Stimulated activated naive CD8-positive, alpha-beta T cell treated with anti-CD3 and anti-CD28 coated beads, Interleukin-15, Interleukin-2, amounts not matched to agents 100 ng/mL and 50 ng/mL, for 24 hours (primary cell): ENCODE data around the gene TRMT10A.

Source experiments
- H3K27ac Mint-ChIP-seq: one replicate; pipeline ENCODE4 v1.8.0; 2021; ENCODE audit warnings: mild to moderate bottlenecking, mixed read lengths
- H3K27me3 Mint-ChIP-seq: one replicate; pipeline ENCODE4 v1.8.0; 2021; ENCODE audit warnings: mixed read lengths
- H3K36me3 Mint-ChIP-seq: one replicate; pipeline ENCODE4 v1.8.0; 2021; ENCODE audit warnings: low read depth, mixed read lengths
- H3K4me1 Mint-ChIP-seq: one replicate; pipeline ENCODE4 v1.8.0; 2021; ENCODE audit warnings: low read depth, mixed read lengths
- H3K4me3 Mint-ChIP-seq: one replicate; pipeline ENCODE4 v1.8.0; 2021; ENCODE audit warnings: mild to moderate bottlenecking, mixed read lengths
- H3K9me3 Mint-ChIP-seq: one replicate; pipeline ENCODE4 v1.8.0; 2021; ENCODE audit warnings: mixed read lengths

Gene TRMT10A

DNA sequence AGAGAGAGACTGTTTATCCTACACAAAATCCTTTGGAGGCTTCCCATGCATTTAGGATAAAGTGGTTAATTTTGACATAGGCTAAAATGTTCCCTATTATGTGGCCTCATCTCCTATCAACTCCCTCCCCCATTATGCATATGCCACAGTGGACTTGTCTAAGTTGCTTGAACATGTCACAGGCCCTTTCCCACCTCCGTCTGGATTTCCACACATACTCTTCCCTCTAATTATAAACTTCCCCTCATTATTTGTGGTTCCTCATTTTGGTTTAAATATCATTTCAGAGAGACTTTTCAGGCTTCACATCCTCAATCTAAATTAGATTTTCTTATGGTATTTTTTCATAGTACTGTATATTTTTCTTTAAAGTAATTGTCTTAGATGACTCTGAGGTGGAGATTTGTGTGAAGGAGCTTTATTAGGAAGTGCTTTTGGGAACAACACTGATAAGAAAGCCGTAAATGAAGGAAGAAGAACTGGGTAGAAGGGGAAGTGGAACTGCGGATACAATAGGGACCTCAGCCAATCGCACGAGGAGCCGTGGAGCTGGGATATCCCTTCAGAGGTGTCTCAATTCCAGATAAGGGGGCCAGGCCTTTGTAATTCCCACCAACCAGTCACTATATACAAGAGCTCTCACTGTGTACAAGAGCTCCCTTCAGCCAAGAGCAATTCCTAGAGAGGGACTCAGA is 45.1 kb downstream of the TRMT10A start:
- H3K27ac Mint-ChIP-seq = no peak overlapping the region
- H3K27me3 Mint-ChIP-seq = peaks cover 3% of the 10 kb centered on the region
- no peak overlapping the region for H3K4me3 Mint-ChIP-seq
- no peaks in the 10 kb centered on the region for H3K36me3 Mint-ChIP-seq
- H3K9me3 Mint-ChIP-seq = no peaks in the 10 kb centered on the region
- no peaks in the 10 kb centered on the region for H3K4me1 Mint-ChIP-seq

DNA sequence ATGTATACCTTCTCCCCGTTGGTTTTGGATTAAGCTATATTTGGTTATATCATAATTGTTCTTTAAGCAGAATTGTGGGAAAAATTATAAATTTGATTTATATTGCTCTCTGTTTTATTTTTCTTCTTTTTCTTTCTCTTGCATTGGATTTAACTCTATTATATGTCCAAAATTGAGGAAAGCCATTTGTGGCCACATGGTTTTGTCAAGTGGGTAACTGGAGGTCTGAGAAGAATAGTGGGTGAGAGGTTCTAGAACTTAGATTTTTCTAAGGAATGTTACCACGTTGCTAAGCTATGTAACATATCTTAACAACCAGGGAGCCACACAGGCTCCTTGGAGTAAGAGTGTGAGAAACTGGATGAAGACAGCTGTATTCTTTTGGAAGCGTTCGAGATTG is 53.1 kb downstream of the TRMT10A start, which contains the start of gene C4orf17:
TSS of gene C4orf17 (plus strand) at position 301 of the 400 bp plus-strand sequence. CDS start 2,061 bp downstream, outside the sequence.
- peaks cover 3% of the 10 kb centered on the region for H3K27me3 Mint-ChIP-seq
- H3K4me1 Mint-ChIP-seq = peaks cover 31% of the 10 kb centered on the region
- no peaks in the 10 kb centered on the region for H3K9me3 Mint-ChIP-seq
- no peak within 1 kb of the TSS for H3K4me3 Mint-ChIP-seq
- H3K27ac Mint-ChIP-seq = no peak within 1 kb of the TSS
- no peaks in the 10 kb centered on the region for H3K36me3 Mint-ChIP-seq

GRCh38 chr4:99507762-99508161 is 56.1 kb downstream of the TRMT10A start:
- H3K27ac Mint-ChIP-seq = peak overlapping the region; percentile 3
- H3K9me3 Mint-ChIP-seq = no peaks in the 10 kb centered on the region
- H3K27me3 Mint-ChIP-seq = no peaks in the 10 kb centered on the region
- peaks cover 42% of the 10 kb centered on the region for H3K4me1 Mint-ChIP-seq
- H3K4me3 Mint-ChIP-seq = peak overlapping the region; percentile 3
- no peaks in the 10 kb centered on the region for H3K36me3 Mint-ChIP-seq

DNA sequence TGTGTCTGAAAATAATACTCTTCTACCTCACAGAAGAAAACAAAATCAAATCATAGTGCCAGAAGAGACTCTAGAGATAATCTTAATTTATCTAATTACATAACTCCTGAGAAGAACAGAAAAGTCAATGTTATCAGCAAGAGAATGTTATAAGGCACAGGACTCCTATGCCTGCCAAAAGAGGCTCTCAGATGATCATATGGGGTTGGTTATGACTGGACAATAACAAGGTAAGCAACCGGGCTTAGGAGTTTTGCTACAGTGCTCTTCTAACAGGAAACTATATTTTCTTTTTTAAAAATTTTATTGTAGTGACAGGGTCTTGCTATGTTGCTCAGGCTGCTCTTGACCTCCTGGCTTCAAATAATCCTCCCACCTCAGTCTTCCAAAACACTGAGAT is 56.5 kb downstream of the TRMT10A start:
- H3K4me3 Mint-ChIP-seq = no peak overlapping the region
- no peaks in the 10 kb centered on the region for H3K9me3 Mint-ChIP-seq
- H3K36me3 Mint-ChIP-seq = no peaks in the 10 kb centered on the region
- H3K27ac Mint-ChIP-seq = peak overlapping the region; percentile 51
- no peaks in the 10 kb centered on the region for H3K27me3 Mint-ChIP-seq
- H3K4me1 Mint-ChIP-seq = peaks cover 42% of the 10 kb centered on the region

DNA sequence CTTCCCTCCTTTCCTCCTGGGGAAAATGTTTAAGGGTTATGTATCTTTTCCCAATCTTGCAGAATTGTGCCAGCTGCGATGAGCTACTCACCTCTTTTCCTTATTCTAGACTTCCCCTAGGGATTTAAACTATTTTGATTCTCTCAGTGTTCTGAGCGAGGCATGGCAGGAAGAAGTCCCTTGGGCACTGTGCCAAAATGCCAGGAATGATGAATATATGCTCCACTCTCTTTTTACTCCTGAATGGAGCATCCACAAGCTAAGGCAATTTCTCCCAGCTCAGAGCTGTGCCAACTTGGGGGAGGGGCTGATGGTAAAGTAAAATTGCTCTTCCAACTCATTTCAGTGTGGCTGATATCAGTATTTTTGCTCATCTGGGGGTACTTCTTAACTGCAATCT is 57.1 kb downstream of the TRMT10A start:
- H3K4me3 Mint-ChIP-seq = no peak overlapping the region
- H3K4me1 Mint-ChIP-seq = peaks cover 42% of the 10 kb centered on the region
- H3K9me3 Mint-ChIP-seq = no peaks in the 10 kb centered on the region
- H3K36me3 Mint-ChIP-seq = no peaks in the 10 kb centered on the region
- peak overlapping the region; percentile 68 for H3K27ac Mint-ChIP-seq
- no peaks in the 10 kb centered on the region for H3K27me3 Mint-ChIP-seq

GRCh38 chr4:99504804-99505502 is 58.9 kb downstream of the TRMT10A start:
- H3K36me3 Mint-ChIP-seq = no peaks in the 10 kb centered on the region
- H3K9me3 Mint-ChIP-seq = no peaks in the 10 kb centered on the region
- no peaks in the 10 kb centered on the region for H3K27me3 Mint-ChIP-seq
- H3K4me1 Mint-ChIP-seq = peaks cover 42% of the 10 kb centered on the region
- H3K4me3 Mint-ChIP-seq = no peak overlapping the region
- no peak overlapping the region for H3K27ac Mint-ChIP-seq
